ENCODE measurements around the gene MAML2.
"Not testable (repeated sequence)": the region's sequence is repeated elsewhere in the genome, so short reads cannot be mapped to it uniquely, and the experiment has no call there.

Gene MAML2

GRCh38 chr11:96293109-96293508 lies 49.9 kb downstream of the MAML2 start:
- no peak for FAIRE-seq
- no peak for TF ChIP-seq CTCF (IDR thresholded peaks at IDR 0.05; ENCODE audit: insufficient read depth, missing control alignments)

GRCh38 chr11:96292291-96293010 lies 50.5 kb downstream of the MAML2 start:
- FAIRE-seq: no peak

More at GRCh38 chr11:96293109-96293508, 49.9 kb downstream of the MAML2 start:
- no peak for DNase-seq (ENCODE audit: insufficient read length, low spot score)

GRCh38 chr11:96290631-96291030 lies 52.4 kb downstream of the MAML2 start:
- TF ChIP-seq CTCF (IDR thresholded peaks at IDR 0.05; ENCODE audit: insufficient read depth, missing control alignments): no peak
- FAIRE-seq: no peak
- DNase-seq (ENCODE audit: insufficient read length, low spot score): no peak

More at GRCh38 chr11:96292291-96293010, 50.5 kb downstream of the MAML2 start:
- DNase-seq (ENCODE audit: insufficient read length, low spot score): no peak
- TF ChIP-seq CTCF (IDR thresholded peaks at IDR 0.05; ENCODE audit: insufficient read depth, missing control alignments): no peak

GRCh38 chr11:96290031-96290430 lies 53.0 kb downstream of the MAML2 start:
- FAIRE-seq (no peak), DNase-seq (ENCODE audit: insufficient read length, low spot score) (no peak)
- no peak for TF ChIP-seq CTCF (IDR thresholded peaks at IDR 0.05; ENCODE audit: insufficient read depth, missing control alignments)

GRCh38 chr11:96288915-96289314 lies 54.1 kb downstream of the MAML2 start:
- no peak for FAIRE-seq
- TF ChIP-seq CTCF (IDR thresholded peaks at IDR 0.05; ENCODE audit: insufficient read depth, missing control alignments): no peak

GRCh38 chr11:96287822-96288439 lies 55.1 kb downstream of the MAML2 start:
- no peak for TF ChIP-seq CTCF (IDR thresholded peaks at IDR 0.05; ENCODE audit: insufficient read depth, missing control alignments)
- no peak for DNase-seq (ENCODE audit: insufficient read length, low spot score)
- FAIRE-seq: no peak

More at GRCh38 chr11:96288915-96289314, 54.1 kb downstream of the MAML2 start:
- DNase-seq (ENCODE audit: insufficient read length, low spot score): no peak

GRCh38 chr11:96285985-96286384 lies 57.0 kb downstream of the MAML2 start:
- DNase-seq (ENCODE audit: insufficient read length, low spot score); FAIRE-seq: not testable (repeated sequence)
